Activated CD8-positive, alpha-beta memory T cell treated with anti-CD3 and anti-CD28 coated beads, Interleukin-2, amount 50 U/mL, for 1 hour (primary cell): ENCODE measurements around the gene SLC15A2.
"Not testable (repeated sequence)": the region's sequence is repeated elsewhere in the genome, so short reads cannot be mapped to it uniquely, and the experiment has no call there.

ENCODE experiments used
- DNase-seq: peaks from one replicate; pipeline ENCODE4 v3.0.0-alpha.2; 2020; ENCODE audit errors: extremely low read depth

The SLC15A2 gene

GRCh38 chr3:121894301-121894990, at the start of gene SLC15A2:
Gene SLC15A2 (plus strand): TSS chr3:121894401. CDS start chr3:121894477, 76 bp downstream.
- DNase-seq = no peak

DNA sequence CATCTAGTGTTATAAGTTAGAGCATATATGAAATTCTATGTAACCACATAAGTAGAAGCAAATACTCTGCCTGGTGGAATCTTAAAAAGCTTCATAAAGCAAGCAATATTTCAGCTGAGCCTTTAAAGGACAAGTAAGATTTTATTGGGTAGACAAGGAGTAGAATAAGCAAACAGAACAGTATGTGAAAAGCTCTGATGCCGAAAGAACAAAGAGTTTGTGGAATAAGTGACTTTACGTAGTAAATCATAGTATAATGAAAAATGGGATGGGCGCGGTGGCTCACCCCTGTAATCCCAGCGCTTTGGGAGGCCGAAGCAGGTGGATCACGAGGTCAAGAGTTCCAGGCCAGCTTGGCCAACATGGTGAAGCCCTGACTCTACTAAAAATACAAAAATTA, 49.3 kb upstream of the SLC15A2 start:
- DNase-seq = no peak

DNA sequence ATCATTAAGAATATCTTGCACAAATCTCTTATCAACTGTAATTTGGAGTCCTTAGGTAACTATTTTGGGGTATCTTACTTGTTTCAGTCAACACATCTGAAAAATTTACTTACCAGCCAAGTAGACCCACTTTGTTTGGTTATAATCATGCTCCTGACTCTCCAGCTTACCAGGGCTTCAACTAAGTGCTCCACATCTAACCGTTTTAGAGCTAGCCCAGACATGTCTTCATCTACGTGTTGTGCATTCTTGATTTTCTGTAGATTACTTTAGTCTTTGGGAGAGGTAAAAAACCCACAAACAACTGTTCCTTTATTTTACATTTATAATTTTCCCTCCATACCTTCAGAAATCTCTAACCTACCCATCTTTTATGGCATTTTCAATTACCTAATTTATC, 41.9 kb upstream of the SLC15A2 start:
- DNase-seq = no peak

DNA sequence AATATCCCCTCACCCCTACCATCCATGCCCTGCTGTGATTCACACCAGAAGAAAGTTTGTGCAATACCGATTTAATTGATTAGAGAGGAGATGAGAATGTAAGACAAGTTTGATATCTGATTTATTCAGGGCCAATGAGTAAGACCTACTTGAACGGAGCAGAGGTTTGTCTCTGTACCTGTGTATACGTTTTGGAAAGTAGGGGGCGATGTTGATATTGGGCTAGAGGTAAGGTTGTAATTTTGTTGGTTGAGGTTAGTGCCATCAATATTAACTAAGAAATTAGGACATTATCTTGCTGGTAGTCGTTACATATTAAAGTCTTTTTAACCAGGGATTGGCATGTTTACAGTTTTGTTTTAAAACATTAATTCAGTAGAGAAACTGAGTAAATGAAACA, 38.6 kb upstream of the SLC15A2 start:
- DNase-seq = no peak

GRCh38 chr3:121857778-121858177, 36.4 kb upstream of the SLC15A2 start:
- not testable (repeated sequence) for DNase-seq

DNA sequence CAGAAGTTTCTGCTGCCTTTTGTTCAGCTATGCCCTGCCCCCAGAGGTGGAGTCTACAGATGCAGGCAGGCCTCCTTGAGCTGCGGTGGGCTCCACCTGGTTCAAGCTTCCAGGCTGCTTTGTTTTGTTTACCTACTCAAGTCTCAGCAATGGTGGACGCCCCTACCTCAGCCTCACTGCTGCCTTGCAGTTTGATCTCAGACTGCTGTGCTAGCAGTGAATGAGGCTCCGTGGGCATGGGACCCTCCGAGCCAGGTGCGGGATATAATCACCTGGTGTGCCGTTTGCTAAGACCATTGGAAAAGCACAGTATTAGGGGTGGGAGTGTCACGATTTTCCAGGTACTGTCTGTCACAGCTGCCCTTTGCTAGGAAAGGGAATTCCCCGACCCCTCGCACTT, 31.0 kb upstream of the SLC15A2 start:
- not testable (repeated sequence) for DNase-seq

GRCh38 chr3:121863801-121864200, 30.4 kb upstream of the SLC15A2 start:
- DNase-seq = no peak

GRCh38 chr3:121869736-121870135, 24.5 kb upstream of the SLC15A2 start:
- no peak for DNase-seq

DNA sequence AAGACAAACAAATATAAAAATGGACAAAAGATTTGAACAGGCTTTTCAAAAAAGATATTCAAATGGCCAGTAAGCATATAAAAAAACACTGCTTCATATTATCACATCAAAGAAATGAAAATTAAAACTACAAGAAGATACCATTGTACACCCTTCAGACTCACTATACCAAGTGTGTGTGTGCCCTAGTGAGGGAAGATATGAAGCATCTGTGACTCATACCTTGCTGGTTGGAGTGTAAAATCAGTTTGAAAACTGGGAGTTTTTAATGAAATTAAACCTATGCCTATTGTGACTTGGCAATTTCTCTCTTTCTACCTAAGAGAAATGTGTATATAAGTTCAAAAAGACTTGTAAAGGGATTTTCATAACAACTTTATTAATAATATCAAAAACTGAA, 23.5 kb upstream of the SLC15A2 start:
- DNase-seq = no peak

DNA sequence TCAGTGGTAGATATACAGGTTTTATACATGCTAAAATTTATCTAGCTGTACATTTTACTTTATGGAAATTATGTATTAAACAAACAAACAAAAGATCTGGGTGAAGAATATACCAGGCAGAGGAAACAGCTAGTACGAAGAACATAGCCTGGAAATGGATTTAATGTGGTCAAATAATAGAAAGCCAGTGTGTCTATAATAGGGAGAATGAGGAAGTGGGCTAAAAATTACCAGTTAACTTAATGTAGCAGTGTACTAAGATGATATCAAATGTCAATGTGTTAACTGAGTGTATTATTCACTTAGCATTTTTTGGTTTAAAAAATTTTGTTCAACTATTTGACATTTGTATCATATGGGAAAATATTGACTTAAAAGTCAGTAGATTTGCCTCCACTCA, 22.8 kb upstream of the SLC15A2 start:
- DNase-seq = no peak

GRCh38 chr3:121878411-121878810, 15.8 kb upstream of the SLC15A2 start:
- DNase-seq = no peak

DNA sequence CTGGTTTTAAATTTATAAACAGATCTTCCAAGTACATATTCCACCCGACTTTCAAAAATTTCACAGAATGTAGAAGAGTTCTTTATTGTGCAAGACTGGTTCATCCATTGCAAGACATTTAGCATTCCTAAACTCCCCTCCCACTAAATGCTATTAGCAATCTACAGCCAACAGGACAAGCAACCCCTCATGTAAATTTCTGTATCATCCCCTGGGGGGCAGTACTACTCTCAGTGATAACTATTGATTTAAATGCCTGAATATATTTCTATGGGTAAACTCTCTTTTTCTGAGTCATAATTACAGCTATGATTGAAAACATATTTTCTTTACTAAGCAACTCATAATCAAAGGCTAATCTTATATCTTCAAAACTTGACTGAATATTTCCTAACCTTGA, 10.7 kb upstream of the SLC15A2 start:
- DNase-seq = no peak

DNA sequence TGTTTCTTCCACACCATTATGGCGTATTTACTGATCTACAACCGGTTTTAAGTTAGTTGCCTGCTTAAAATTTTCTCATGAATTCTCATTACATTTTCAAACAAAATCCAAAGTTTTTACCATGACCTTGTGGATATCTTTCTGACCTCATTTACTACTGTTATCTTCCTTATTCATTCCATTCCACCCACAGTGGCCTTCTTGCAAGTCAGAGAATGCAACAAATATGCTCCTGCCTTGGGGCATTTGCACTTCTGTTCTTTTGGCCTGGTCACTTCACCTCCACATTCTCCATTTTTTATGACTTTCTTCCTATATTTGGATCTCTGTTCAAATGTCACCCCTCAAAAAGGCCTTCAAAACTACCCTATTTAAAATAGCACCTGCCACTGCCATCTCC, 8.8 kb upstream of the SLC15A2 start:
- DNase-seq = no peak

GRCh38 chr3:121895121-121895520, 920 bp downstream of the SLC15A2 start:
- no peak for DNase-seq

GRCh38 chr3:121895736-121896135, 1.5 kb downstream of the SLC15A2 start:
- no peak for DNase-seq

DNA sequence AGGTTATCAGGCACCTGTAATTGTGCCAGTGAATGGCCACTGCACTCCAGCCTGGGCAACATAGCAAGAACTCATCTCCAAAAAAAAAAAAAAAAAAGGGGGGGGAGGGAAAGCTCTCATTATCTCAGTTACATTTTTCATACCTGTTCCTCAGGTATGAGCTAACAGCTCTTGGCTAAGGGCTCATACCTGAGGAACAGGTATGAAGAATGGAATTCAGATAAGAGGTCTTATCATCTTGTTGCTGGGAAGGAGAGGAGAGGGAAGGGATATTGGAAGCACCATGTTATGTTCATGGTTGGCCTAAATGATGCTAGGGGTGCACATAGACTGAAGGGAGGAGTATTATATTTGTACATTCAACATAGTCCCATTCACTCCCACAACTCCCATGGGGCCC, 2.6 kb downstream of the SLC15A2 start:
- DNase-seq = no peak

DNA sequence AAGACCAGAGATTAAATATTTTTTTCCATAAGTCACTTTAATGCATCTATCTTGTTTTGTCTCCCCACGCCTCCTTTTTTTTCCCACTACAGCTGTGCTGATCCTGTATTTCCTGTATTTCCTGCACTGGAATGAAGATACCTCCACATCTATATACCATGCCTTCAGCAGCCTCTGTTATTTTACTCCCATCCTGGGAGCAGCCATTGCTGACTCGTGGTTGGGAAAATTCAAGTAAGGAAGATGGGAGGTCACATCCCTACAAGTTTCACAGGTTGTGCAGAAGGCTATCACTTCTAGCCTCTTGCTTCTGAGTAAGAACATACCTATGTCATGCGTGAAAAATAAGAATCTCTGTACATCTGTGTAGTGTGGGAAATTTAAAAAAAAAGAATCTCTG, 3.1 kb downstream of the SLC15A2 start:
- no peak for DNase-seq

- no peak for DNase-seq
Observed at GRCh38 chr3:121913305-121913990, 19.2 kb downstream of the SLC15A2 start.

DNA sequence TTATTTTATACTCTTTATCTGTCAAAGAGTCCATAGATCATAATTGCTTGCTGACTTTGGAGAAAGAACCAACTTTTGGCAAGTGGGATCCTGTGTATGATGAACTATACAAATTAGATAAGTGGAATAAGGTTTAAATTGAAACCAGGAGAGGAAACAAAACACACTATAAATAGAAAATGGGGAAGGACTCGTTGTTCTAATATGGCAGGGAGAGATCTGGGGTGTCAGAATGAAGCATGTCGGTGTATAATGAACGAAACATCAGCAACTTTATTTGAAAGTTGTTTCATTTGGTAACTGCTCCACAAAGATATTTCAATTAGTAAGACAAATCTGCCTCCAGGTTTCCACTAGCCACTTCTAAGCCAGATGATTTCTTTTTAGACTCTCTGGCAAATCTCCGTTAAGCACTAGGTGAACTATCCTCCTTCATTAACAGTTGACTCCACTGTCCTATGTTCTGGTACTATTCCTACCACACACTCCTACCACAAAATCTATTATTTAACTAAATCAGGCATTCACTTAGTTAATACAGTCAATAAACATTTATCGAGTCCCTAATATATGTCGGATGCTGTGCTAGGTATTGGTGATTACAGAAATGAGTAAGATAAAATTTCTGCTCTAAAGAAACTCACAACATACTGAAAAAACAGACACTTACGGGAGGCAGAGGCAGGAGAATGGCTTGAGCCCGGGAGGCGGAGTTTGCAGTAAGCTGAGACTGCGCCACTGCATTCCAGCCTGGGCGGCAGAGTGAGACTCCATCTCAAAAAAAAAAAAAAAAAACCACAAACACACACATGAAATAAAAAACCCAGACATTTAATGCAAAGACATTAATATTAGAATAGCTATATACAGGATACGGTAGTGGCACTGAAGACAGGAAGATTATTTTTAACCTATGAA, 20.1 kb downstream of the SLC15A2 start:
- DNase-seq = no peak

GRCh38 chr3:121916189-121916588, 22.0 kb downstream of the SLC15A2 start:
- no peak for DNase-seq

GRCh38 chr3:121918779-121919483, 24.7 kb downstream of the SLC15A2 start:
- DNase-seq = no peak

GRCh38 chr3:121924734-121925133, 30.5 kb downstream of the SLC15A2 start:
- DNase-seq = no peak
